GM12875 (cell line): ENCODE measurements around the gene FBXL19.

Source experiments
- H3K4me3 ChIP-seq: one replicate; pipeline ENCODE4 v1.5.1; 2011; ENCODE audit warnings: low read depth, low read length, control low read depth
- TF ChIP-seq, protein P1 (sequence below): IDR thresholded peaks from 2 replicates; pipeline ENCODE4 v1.5.1; 2011; ENCODE audit warnings: low read depth, mild to moderate bottlenecking, control low read depth, inconsistent platforms, low read length, moderate library complexity, borderline replicate concordance; ENCODE audit not compliant: insufficient read depth

FBXL19 gene

DNA sequence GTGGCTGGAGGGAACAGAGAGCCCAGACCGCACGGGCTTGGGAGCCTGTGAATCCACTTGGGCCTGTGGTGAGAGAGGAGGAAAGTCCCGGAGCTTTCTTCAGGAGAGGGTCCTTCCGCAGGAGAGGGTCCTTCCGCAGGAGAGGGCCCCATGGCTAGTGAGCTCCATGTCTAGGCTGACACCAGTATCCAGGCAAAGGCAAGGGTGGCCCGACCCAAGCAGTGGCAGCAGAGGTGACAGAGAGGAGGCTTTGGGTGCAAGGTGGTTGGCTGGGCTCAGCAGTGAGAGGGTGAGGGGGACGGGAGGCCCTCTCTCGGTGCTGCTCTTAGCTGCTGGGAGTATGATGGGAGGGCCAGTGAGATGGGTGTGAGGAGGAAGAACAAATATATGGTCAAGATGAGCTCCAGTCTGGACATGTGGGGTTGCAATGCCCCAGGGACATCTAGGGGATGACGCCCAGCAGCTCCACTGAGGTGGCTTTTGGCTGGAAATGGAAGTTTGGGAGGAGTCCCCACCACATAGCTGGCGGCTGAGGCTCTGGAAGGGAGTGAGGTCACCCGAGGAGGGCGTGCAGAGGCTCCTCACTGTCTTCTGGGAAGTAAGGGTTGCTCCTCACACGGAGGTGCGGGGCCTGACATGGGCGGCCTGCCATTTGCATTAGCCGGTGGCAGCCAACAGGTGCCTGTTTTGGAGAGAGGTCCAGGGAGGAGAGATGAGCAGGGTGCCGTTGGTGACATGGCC lies 59.3 kb downstream of the FBXL19 start:
- no peak overlapping the region for H3K4me3 ChIP-seq
- TF ChIP-seq, protein P1, sequence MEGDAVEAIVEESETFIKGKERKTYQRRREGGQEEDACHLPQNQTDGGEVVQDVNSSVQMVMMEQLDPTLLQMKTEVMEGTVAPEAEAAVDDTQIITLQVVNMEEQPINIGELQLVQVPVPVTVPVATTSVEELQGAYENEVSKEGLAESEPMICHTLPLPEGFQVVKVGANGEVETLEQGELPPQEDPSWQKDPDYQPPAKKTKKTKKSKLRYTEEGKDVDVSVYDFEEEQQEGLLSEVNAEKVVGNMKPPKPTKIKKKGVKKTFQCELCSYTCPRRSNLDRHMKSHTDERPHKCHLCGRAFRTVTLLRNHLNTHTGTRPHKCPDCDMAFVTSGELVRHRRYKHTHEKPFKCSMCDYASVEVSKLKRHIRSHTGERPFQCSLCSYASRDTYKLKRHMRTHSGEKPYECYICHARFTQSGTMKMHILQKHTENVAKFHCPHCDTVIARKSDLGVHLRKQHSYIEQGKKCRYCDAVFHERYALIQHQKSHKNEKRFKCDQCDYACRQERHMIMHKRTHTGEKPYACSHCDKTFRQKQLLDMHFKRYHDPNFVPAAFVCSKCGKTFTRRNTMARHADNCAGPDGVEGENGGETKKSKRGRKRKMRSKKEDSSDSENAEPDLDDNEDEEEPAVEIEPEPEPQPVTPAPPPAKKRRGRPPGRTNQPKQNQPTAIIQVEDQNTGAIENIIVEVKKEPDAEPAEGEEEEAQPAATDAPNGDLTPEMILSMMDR, result no peak

DNA sequence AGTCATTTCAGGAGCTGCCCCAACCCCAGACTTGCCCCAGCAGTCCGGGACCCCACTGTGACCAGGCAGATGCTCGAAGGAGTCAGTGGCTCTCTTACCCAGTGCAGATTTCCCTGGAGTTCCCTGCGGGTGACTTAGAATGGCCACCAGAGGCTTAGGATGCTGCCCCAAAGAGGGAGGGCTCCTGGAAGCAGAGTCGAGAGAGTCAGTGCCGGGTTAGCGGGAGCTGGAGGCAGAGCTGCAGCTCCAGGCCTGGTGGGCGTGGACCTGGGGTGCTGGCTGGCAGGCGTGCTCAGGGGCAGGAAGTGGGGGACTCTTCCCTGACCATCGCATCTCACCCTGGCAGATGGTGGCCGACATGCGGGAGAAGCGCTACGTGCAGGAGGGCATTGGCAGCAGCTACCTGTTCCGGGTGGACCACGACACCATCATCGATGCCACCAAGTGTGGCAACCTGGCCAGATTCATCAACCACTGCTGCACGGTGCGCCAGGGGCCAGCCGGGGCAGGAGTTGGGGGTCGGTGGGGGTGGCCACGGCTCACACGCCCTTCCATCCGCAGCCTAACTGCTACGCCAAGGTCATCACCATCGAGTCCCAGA lies 60.0 kb downstream of the FBXL19 start:
- TF ChIP-seq, protein P1, result no peak
- H3K4me3 ChIP-seq, result no peak overlapping the region

DNA sequence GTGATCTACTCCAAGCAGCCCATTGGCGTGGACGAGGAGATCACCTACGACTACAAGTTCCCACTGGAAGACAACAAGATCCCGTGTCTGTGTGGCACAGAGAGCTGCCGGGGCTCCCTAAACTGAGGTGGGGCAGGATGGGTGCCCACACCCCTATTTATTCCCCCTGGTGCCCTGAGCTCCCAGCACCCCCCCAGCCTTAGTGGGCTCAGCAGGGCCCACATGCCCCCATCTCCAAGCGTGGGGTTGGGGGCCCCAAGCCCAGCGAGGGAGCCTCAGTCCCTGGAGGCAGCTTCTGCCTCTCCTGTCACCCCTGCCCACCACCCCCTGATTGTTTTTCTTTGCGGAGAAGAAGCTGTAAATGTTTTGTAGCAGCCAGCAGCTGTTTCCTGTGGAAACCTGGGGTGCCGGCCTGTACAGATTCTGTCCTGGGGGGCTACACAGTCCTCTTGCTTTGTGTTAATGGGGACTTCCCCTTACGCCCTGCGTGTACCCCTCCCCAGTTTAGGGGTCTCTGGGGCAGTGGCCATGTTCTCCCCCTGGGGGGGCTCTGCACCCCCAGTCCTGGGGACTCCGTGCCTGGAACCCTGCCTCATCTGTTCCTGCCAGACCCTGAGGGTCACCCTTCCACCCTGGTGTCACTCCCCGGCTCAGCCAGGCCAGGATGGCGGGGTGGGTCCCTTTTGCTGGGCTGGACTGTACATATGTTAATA lies 60.7 kb downstream of the FBXL19 start:
- H3K4me3 ChIP-seq, result no peak overlapping the region
- TF ChIP-seq, protein P1, result no peak

DNA sequence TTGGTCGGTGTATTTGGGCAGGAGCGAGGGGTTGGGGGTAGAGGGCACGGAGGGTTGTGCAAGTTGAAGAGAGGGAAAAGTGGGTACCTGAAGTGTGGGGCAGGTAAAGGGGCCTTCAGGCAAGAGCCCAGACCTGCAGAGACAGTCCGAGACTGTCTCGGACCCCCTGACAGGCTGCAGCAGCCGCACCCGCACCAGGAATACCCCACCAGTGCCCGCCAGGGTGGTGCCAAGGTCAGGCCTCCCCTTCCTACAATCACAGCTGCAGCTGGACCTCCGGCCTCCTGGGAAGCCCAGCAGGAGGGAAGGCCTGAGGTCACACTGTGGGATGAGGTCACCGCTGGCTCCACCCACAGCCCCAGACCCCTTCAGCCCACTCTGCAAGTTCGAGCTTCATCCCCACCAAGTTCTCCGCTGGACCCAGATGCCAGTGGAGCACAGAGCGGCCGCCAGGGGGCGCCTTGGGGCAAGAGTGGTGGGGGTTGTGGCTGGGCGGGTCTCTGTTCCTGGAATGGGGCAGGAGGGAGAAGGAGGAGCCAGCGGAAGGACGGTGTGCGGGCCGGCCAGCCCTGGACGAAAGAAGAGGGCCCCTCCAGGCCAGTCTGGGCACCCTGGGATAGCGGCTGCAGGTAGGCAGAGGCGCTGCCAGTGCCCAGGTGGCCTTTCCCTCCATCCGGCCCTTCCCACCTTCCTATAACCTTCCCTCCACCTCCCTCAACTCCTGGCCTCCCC lies 61.5 kb downstream of the FBXL19 start, which contains the start of gene HSD3B7:
HSD3B7 (plus strand) TSS at position 539 of the 732 bp plus-strand sequence. CDS start 452 bp downstream, outside the sequence.
- no peak within 1 kb of the TSS for H3K4me3 ChIP-seq
- TF ChIP-seq, protein P1, result peak; percentile 93

DNA sequence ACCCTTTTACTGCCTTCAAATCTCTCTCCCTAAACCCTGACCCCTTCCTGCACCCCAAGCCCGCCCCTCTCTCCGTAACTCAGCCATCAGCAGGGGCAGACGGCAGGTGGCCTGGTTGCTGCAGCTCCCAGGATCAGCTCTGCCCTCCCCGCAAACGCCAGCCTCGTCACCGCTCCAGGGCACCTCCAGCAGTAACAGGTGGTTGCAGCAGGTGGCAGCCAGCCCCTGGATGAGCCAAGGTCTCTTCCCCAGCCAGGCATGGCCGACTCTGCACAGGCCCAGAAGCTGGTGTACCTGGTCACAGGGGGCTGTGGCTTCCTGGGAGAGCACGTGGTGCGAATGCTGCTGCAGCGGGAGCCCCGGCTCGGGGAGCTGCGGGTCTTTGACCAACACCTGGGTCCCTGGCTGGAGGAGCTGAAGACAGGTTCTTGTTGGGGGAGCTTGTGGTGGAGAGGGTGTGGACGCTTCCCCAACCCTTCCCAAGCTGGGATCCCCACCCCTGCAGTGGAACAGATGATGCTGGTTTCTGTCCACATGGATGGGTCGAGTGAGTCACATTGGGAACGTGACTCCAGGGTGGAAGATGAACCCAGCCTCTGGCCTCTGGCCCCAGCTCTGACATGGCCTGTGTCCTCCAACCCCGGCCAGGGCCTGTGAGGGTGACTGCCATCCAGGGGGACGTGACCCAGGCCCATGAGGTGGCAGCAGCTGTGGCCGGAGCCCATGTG lies 62.2 kb downstream of the FBXL19 start:
- no peak overlapping the region for H3K4me3 ChIP-seq
- TF ChIP-seq, protein P1, result no peak
